GM12872 (cell line): ENCODE results near the gene RASL11B.

Experiments
- CTCF ChIP-seq: IDR thresholded peaks from 3 replicates; pipeline ENCODE4 v1.5.1; 2011; ENCODE audit warnings: low read depth, mild to moderate bottlenecking, low read length, moderate library complexity; ENCODE audit not compliant: insufficient read depth

RASL11B gene

GRCh38 chr4:52868133-52868532, 6.0 kb downstream of the RASL11B start:
- TF ChIP-seq CTCF, result no peak

- TF ChIP-seq CTCF, result no peak
These were observed 7.1 kb downstream of the RASL11B start for GRCh38 chr4:52869196-52869595.

GRCh38 chr4:52869656-52870055, 7.5 kb downstream of the RASL11B start:
- TF ChIP-seq CTCF, result no peak

- no peak for TF ChIP-seq CTCF
These were observed 8.1 kb downstream of the RASL11B start for GRCh38 chr4:52870225-52870624.

GRCh38 chr4:52873191-52873590, 11.1 kb downstream of the RASL11B start:
- TF ChIP-seq CTCF, result no peak

- TF ChIP-seq CTCF, result no peak
These were observed 11.8 kb downstream of the RASL11B start for GRCh38 chr4:52873861-52874343.

- TF ChIP-seq CTCF, result no peak
These were observed 12.8 kb downstream of the RASL11B start for GRCh38 chr4:52874948-52875347.

GRCh38 chr4:52876069-52876468, 14.0 kb downstream of the RASL11B start:
- no peak for TF ChIP-seq CTCF
